Measurements from ENCODE around the gene AAK1. TPM values are rescaled to one million over a fixed set of nuclear protein-coding genes. Genes with fewer than 3 reads are reported as not detected.
"Not testable (repeated sequence)": the region's sequence is repeated elsewhere in the genome, so short reads cannot be mapped to it uniquely, and the experiment has no call there.

AAK1 gene
- total RNA-seq, 3 donors from 2014 or later, result 62.4 to 68.4 (median 66.2) TPM

DNA sequence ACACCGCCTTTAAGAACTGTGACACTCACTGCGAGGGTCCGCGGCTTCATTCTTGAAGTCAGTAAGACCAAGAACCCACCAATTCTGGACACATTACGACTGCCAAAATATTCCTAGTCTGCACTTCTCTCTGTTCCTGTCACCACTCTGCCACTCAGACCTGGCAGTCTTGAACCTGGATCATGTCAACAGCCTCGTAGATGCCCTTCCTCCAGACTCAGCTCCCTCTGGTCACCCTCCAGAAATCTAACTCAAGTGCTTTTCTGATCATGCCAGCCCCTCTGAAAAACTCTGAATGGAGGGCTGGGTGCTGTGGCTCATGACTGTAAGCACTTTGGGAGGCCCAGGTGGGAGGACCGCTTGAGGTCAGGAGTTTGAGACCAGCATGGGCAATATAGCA lies 20.3 kb downstream of the AAK1 start:
- DNase-seq (no peak), ATAC-seq (no peak)
- Histone ChIP-seq H3K9me3 (no peaks in the 10 kb centered on the region), H3K4me1 (ENCODE audit: low read depth) (peaks cover 25% of the 10 kb centered on the region), H3K36me3 (ENCODE audit: low read depth) (no peaks in the 10 kb centered on the region), H3K4me3 (no peak overlapping the region)
- TF ChIP-seq, protein P1, sequence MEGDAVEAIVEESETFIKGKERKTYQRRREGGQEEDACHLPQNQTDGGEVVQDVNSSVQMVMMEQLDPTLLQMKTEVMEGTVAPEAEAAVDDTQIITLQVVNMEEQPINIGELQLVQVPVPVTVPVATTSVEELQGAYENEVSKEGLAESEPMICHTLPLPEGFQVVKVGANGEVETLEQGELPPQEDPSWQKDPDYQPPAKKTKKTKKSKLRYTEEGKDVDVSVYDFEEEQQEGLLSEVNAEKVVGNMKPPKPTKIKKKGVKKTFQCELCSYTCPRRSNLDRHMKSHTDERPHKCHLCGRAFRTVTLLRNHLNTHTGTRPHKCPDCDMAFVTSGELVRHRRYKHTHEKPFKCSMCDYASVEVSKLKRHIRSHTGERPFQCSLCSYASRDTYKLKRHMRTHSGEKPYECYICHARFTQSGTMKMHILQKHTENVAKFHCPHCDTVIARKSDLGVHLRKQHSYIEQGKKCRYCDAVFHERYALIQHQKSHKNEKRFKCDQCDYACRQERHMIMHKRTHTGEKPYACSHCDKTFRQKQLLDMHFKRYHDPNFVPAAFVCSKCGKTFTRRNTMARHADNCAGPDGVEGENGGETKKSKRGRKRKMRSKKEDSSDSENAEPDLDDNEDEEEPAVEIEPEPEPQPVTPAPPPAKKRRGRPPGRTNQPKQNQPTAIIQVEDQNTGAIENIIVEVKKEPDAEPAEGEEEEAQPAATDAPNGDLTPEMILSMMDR (IDR thresholded peaks at IDR 0.05), result no peak
- intact Hi-C loops (cut with DNase I, micrococcal nuclease), result no loop called here

DNA sequence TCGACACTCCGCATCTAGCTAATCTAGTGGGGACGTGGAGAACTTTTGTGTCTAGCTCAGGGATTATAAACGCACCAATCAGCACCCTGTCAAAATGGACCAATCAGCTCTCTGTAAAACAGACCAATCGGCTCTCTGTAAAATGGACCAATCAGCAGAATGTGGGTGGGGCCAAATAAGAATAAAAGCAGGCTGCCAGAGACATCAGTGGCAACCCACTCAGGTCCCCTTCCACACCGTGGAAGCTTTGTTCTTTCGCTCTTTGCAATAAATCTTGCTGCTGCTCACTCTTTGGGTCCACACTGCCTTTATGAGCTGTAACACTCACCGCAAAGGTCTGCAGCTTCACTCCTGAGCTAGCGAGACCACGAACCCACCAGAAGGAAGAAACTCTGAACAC lies 20.7 kb downstream of the AAK1 start:
- ATAC-seq; H3K36me3 ChIP-seq (ENCODE audit: low read depth); DNase-seq; intact Hi-C loops (cut with DNase I, micrococcal nuclease); H3K9me3 ChIP-seq; H3K4me3 ChIP-seq: not testable (repeated sequence)
- H3K4me1 ChIP-seq (ENCODE audit: low read depth), result peaks cover 30% of the 10 kb centered on the region

DNA sequence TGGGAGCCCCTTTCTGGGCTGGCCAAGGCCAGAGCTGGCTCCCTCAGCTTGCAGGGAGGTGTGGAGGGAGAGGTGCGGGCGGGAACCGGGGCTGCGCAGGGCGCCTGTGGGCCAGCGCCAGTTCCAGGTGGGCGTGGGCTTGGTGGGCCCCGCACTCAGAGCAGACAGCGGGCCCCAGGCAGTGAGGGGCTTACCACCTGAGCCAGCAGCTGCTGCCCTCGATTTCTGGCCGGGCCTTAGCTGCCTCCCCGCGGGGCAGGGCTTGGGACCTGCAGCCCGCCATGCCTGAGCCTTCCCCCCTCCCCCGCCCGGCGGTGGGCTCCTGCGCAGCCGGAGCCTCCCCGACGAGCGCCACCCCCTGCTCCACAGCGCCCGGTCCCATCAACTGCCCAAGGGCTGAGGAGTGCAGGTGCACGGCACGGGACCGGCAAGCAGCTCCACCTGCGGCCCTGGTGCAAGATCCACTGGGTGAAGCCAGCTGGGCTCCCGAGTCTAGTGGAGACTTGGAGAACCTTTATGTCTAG lies 21.5 kb downstream of the AAK1 start:
- peak in 1 of 3 donors; percentile 46 for DNase-seq
- H3K4me1 ChIP-seq (ENCODE audit: low read depth), result peaks cover 31% of the 10 kb centered on the region
- intact Hi-C loops (cut with DNase I, micrococcal nuclease); H3K4me3 ChIP-seq; ATAC-seq; H3K9me3 ChIP-seq; H3K36me3 ChIP-seq (ENCODE audit: low read depth): not testable (repeated sequence)

DNA sequence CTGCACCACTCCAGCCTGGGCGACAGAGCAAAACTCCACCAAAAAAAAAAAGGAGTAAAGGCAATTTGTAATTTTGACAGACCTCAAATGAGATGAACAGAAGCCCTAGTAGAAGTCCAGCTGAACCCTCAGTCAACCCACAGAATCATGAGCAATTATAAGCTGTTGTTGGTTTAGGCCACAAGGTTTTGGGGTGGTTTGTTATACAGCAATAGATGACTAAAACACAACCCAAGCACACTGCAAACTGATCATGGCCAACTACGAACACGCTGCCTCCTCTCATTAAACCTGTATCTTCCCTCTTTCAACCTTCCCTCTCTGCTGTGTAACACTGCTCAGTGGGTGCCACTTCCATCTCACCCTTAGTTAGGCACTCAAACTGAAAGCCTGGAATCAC lies 22.1 kb downstream of the AAK1 start:
- intact Hi-C loops (cut with DNase I, micrococcal nuclease), result no loop called here
- H3K4me1 ChIP-seq (ENCODE audit: low read depth), result peaks cover 32% of the 10 kb centered on the region
- H3K4me3 ChIP-seq, result no peak overlapping the region
- H3K36me3 ChIP-seq (ENCODE audit: low read depth), result no peaks in the 10 kb centered on the region
- no peaks in the 10 kb centered on the region for H3K9me3 ChIP-seq
- DNase-seq, result no peak
- TF ChIP-seq, protein P1 (IDR thresholded peaks at IDR 0.05), result no peak
- no peak for ATAC-seq

DNA sequence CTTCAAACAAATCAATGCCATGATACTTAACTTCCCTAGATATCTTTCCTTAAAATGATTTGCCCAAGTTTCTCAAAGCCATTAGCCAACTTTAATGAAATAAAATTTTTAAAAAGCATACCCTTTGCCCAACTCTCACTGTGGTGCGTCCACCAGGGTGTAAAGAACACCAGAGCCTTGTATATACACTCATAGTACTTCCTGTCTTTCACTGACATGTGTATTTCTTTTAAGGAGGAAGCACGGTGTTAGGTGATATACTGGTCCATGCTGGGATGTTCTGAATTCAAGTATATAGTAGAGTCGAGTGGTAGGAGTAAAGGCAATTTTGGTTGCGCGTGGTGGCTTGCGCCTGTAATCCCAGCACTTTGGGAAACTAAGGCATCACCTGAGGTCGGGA lies 22.7 kb downstream of the AAK1 start:
- Histone ChIP-seq H3K36me3 (ENCODE audit: low read depth) (no peaks in the 10 kb centered on the region), H3K9me3 (no peaks in the 10 kb centered on the region), H3K4me3 (no peak overlapping the region), H3K4me1 (ENCODE audit: low read depth) (peaks cover 36% of the 10 kb centered on the region)
- no peak for DNase-seq
- TF ChIP-seq, protein P1 (IDR thresholded peaks at IDR 0.05), result no peak
- ATAC-seq, result no peak
- intact Hi-C loops (cut with DNase I, micrococcal nuclease), result no loop called here

DNA sequence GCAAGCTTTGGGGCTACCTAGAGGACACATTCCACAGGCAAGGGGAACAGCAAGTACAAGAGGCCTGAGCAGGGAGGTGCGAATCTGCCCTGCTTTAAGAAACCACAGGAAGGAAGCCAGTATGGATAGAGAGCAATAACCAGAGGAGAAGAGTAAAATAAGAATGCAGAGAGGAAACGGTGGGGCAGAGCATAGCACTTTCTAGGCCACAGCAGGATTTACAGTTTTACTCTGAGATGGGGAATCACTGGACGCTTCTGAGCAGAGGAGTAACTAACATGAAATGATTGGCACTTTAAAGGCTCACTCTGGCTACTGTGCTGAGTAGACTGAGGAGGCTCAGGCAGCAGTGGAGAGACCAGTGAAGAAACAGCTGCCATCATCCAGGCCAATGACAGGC lies 23.8 kb downstream of the AAK1 start:
- DNase-seq, result no peak
- peaks cover 34% of the 10 kb centered on the region for H3K4me1 ChIP-seq (ENCODE audit: low read depth)
- intact Hi-C loops (cut with DNase I, micrococcal nuclease), result no loop called here
- ATAC-seq, result no peak
- no peaks in the 10 kb centered on the region for H3K36me3 ChIP-seq (ENCODE audit: low read depth)
- TF ChIP-seq, protein P1 (IDR thresholded peaks at IDR 0.05), result no peak
- no peak overlapping the region for H3K4me3 ChIP-seq
- H3K9me3 ChIP-seq, result no peaks in the 10 kb centered on the region

DNA sequence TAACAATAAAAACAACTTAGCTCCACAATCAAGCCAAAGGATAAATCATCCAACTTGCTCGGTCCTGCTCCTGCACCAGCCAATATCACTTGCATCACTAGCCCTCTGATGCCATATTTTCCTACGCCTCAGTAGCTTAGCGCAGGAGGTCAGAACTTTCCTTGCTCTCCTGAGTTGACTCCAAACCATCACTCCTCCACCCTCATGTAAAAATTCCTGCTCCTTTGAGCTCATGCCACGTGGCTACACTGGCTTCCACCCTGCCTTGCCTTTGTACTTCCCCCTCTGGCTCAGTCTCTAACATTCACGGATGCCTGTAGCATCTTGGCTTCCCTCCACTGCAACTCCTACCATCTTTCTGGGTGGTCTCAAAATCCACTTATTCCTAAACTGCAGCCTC lies 25.2 kb downstream of the AAK1 start:
- Histone ChIP-seq H3K4me1 (ENCODE audit: low read depth) (peaks cover 24% of the 10 kb centered on the region), H3K4me3 (no peak overlapping the region), H3K9me3 (no peaks in the 10 kb centered on the region), H3K36me3 (ENCODE audit: low read depth) (no peaks in the 10 kb centered on the region)
- TF ChIP-seq, protein P1 (IDR thresholded peaks at IDR 0.05), result no peak
- ATAC-seq (no peak), DNase-seq (no peak)
- intact Hi-C loops (cut with DNase I, micrococcal nuclease), result no loop called here
